ELR (cell line): ENCODE data around the gene WRAP73.

ENCODE experiments used
- DNase-seq: peaks from one replicate; pipeline ENCODE4 v3.0.0-alpha.2; 2015; ENCODE audit warnings: low read depth

The WRAP73 gene

GRCh38 chr1:3611170-3612019 lies 38.5 kb downstream of the WRAP73 start, which contains the start of gene MEGF6:
TSS of gene MEGF6 (minus strand) at chr1:3611508. CDS start at chr1:3611268, 240 bp downstream.
- peak; percentile 37 for DNase-seq

- DNase-seq, result no peak
These were observed 39.3 kb downstream of the WRAP73 start for GRCh38 chr1:3610527-3611169.

GRCh38 chr1:3609769-3610526 lies 40.0 kb downstream of the WRAP73 start:
- DNase-seq, result no peak

GRCh38 chr1:3609016-3609768 lies 40.7 kb downstream of the WRAP73 start:
- DNase-seq, result no peak

- DNase-seq, result no peak
These were observed 41.7 kb downstream of the WRAP73 start for GRCh38 chr1:3608154-3608553.

GRCh38 chr1:3607703-3608065 lies 42.2 kb downstream of the WRAP73 start:
- no peak for DNase-seq

- no peak for DNase-seq
These were observed 42.9 kb downstream of the WRAP73 start for GRCh38 chr1:3606779-3607702.

- no peak for DNase-seq
These were observed 44.7 kb downstream of the WRAP73 start for GRCh38 chr1:3604997-3605823.

- no peak for DNase-seq
These were observed 45.4 kb downstream of the WRAP73 start for GRCh38 chr1:3604468-3604974.

- DNase-seq, result no peak
These were observed 46.1 kb downstream of the WRAP73 start for GRCh38 chr1:3603571-3604467.

GRCh38 chr1:3603156-3603555 lies 46.7 kb downstream of the WRAP73 start:
- no peak for DNase-seq

GRCh38 chr1:3602375-3602774 lies 47.5 kb downstream of the WRAP73 start:
- DNase-seq, result no peak

- DNase-seq, result no peak
These were observed 48.2 kb downstream of the WRAP73 start for GRCh38 chr1:3601743-3602142.

- DNase-seq, result no peak
These were observed 49.5 kb downstream of the WRAP73 start for GRCh38 chr1:3600354-3600753.

GRCh38 chr1:3599816-3600215 lies 50.1 kb downstream of the WRAP73 start:
- no peak for DNase-seq

- no peak for DNase-seq
These were observed 50.6 kb downstream of the WRAP73 start for GRCh38 chr1:3599286-3599811.

- DNase-seq, result no peak
These were observed 51.2 kb downstream of the WRAP73 start for GRCh38 chr1:3598522-3599285.

GRCh38 chr1:3598051-3598491 lies 51.8 kb downstream of the WRAP73 start:
- no peak for DNase-seq
